K562 (cell line): ENCODE measurements around the gene SMPDL3B. TPM values are rescaled to one million over a fixed set of nuclear protein-coding genes. Genes with fewer than 3 reads are reported as not detected.

ENCODE experiments used
- ATAC-seq: fragments of 200-7000 bp; cut with Tn5 transposase; 3 replicates; pipeline ENCODE4 v1.9.1; 2020; ENCODE audit warnings: moderate library complexity
- BruUV-seq: library from RNA; stranded (reverse); fragments of 400-500 nt; replicated peaks from 2 replicates; lab custom pipeline; 2021; lab: Mats Ljungman, UMichigan
- CTCF ChIA-PET: fragments of 300-600 bp; formaldehyde crosslinking; extraction: SDS; loops from one replicate; lab custom pipeline; 2021; ENCODE audit warnings: low intra/inter-chr PET ratio; lab: Yijun Ruan, JAX
- POLR2A ChIA-PET: fragments of 300-600, 350-650 bp; sonication (Branson Sonifier 250); formaldehyde crosslinking; extraction: SDS; loops from one replicate; lab custom pipeline; 2021; ENCODE audit warnings: antibody characterized with exemption, inconsistent platforms; lab: Yijun Ruan, JAX
- DNase-seq, 4 experiments: peaks; one replicate each; pipeline versions ENCODE4 v3.0.0 to v3.0.0-alpha.2; 2011 to 2018; ENCODE audit warnings: low spot score in 3 of 4, mixed read lengths in 3 of 4; ENCODE audit errors: extremely low read depth in 1 of 4
- FAIRE-seq: peaks from 2 replicates; lab custom pipeline; 2011; peaks lifted over from hg19 to GRCh38; lab: Jason Lieb, UNC
- H2AFZ ChIP-seq: 2 replicates; pipeline ENCODE4 v1.6.0; 2011; ENCODE audit warnings: low read depth, low read length, control low read depth, inconsistent platforms
- H3K27ac ChIP-seq: fragments of 200-600 bp; 3 replicates; pipeline ENCODE4 v1.8.0; 2011; ENCODE audit warnings: low read depth, mild to moderate bottlenecking, control low read depth, inconsistent platforms, low read length, moderate library complexity, mixed read lengths; ENCODE audit errors: extremely low read depth
- H3K27me3 ChIP-seq, 2 experiments: fragments of 300-600 bp in 1 of 2; 2 replicates in 1 of 2; 3 replicates in 1 of 2; pipeline versions ENCODE4 v1.6.0 to v1.8.0; 2011; ENCODE audit warnings: inconsistent platforms in 2 of 2, low read length in 2 of 2, mild to moderate bottlenecking in 1 of 2, mixed read lengths in 1 of 2, moderate library complexity in 1 of 2; ENCODE audit not compliant: control insufficient read depth in 2 of 2, insufficient read depth in 2 of 2
- H3K36me3 ChIP-seq: fragments of 300-600 bp; 3 replicates; pipeline ENCODE4 v1.8.0; 2011; ENCODE audit warnings: mild to moderate bottlenecking, low read length, inconsistent platforms; ENCODE audit not compliant: control insufficient read depth, insufficient read depth
- H3K4me1 ChIP-seq, 2 experiments: fragments of 200-600 bp in 1 of 2; replicated peaks in 1 of 2; 2 replicates in 1 of 2; 3 replicates in 1 of 2; pipeline versions ENCODE4 v1.5.1 to v1.8.0; 2011; ENCODE audit warnings: inconsistent platforms in 2 of 2, low read length in 2 of 2, mild to moderate bottlenecking in 1 of 2, mixed read lengths in 1 of 2, moderate library complexity in 1 of 2; ENCODE audit not compliant: control insufficient read depth in 2 of 2, insufficient read depth in 2 of 2
- H3K4me2 ChIP-seq: 2 replicates; pipeline ENCODE4 v1.6.1; 2011; ENCODE audit warnings: low read length, control low read depth, inconsistent platforms, mixed read lengths; ENCODE audit not compliant: insufficient read depth
- H3K4me3 ChIP-seq: fragments of 200-600 bp; sonication (generic), shearing (Covaris generic); 2 replicates; pipeline ENCODE4 v1.5.1; 2016; ENCODE audit warnings: control low read depth, inconsistent platforms
- H3K79me2 ChIP-seq: fragments of 200-600 bp; 3 replicates; pipeline ENCODE4 v1.8.0; 2011; ENCODE audit warnings: low read length, inconsistent platforms; ENCODE audit not compliant: control insufficient read depth, insufficient read depth
- H3K9ac ChIP-seq, 2 experiments: 2 replicates each; pipeline versions ENCODE4 v1.6.0 to v1.6.1; 2011; ENCODE audit warnings: low read depth in 2 of 2, low read length in 2 of 2, control low read depth in 1 of 2, inconsistent platforms in 1 of 2, mild to moderate bottlenecking in 1 of 2, mixed read lengths in 1 of 2; ENCODE audit not compliant: insufficient read depth in 1 of 2
- H3K9me1 ChIP-seq: one replicate; pipeline ENCODE4 v1.6.0; 2011; ENCODE audit warnings: inconsistent platforms, mild to moderate bottlenecking, low read length, moderate library complexity; ENCODE audit not compliant: control insufficient read depth, insufficient read depth
- H3K9me3 ChIP-seq: replicated peaks from 2 replicates; pipeline ENCODE4 v1.5.1; 2011; ENCODE audit warnings: low read depth, low read length, inconsistent platforms; ENCODE audit not compliant: control insufficient read depth, insufficient read depth
- H4K20me1 ChIP-seq: replicated peaks from 2 replicates; pipeline ENCODE4 v1.6.1; 2011; ENCODE audit warnings: low read length, inconsistent platforms, mixed read lengths; ENCODE audit not compliant: control insufficient read depth, insufficient read depth
- CBX8 ChIP-seq: fragments of 200-600 bp; sonication (generic); IDR thresholded peaks from 2 replicates; pipeline ENCODE4 v1.6.1; 2012; ENCODE audit warnings: borderline replicate concordance, mixed run types, low read depth, mild to moderate bottlenecking, moderate library complexity, mixed read lengths, low read length, control low read depth, inconsistent platforms; ENCODE audit not compliant: poor library complexity, severe bottlenecking; ENCODE audit errors: extremely low read depth
- COPS2 ChIP-seq: fragments of 450-650 bp; conservative IDR thresholded peaks from 2 replicates; pipeline ENCODE4 v1.6.1; 2016; ENCODE audit warnings: mild to moderate bottlenecking, moderate library complexity
- CSDE1 ChIP-seq, 2 experiments: fragments of 450-650 bp; IDR thresholded peaks; 2 replicates each; pipeline ENCODE4 v1.6.1; 2016; ENCODE audit warnings: mild to moderate bottlenecking in 1 of 2
- HNRNPL ChIP-seq: fragments of 200-400 bp; formaldehyde crosslinking; IDR thresholded peaks from 2 replicates; pipeline ENCODE4 v1.6.1; 2017; ENCODE audit warnings: low read depth, mild to moderate bottlenecking, low read length
- MTA3 ChIP-seq: fragments of 450-650 bp; formaldehyde crosslinking; IDR thresholded peaks from 2 replicates; pipeline ENCODE4 v1.6.1; 2017; ENCODE audit warnings: mild to moderate bottlenecking, borderline replicate concordance
- NR2C2 ChIP-seq, 2 experiments: fragments of 200-800 bp in 1 of 2; sonication (Bioruptor generic) in 1 of 2; sonication (generic) in 1 of 2; formaldehyde crosslinking in 1 of 2; IDR thresholded peaks; 2 replicates each; pipeline versions ENCODE4 v1.6.1 to v1.8.0; 2016 to 2022; ENCODE audit warnings: mild to moderate bottlenecking in 1 of 2, missing compliant biosample characterization in 1 of 2, missing genetic modification characterization in 1 of 2, missing genetic modification reagents in 1 of 2
- POLR2AphosphoS2 ChIP-seq: IDR thresholded peaks from 2 replicates; pipeline ENCODE4 v1.6.1; 2012; ENCODE audit warnings: low read length, improper control_type of control experiment
- ZNF785 ChIP-seq: fragments of 250-450 bp; sonication (Bioruptor Pico); IDR thresholded peaks from 2 replicates; pipeline ENCODE4 v1.4.0; 2020; ENCODE audit warnings: mild to moderate bottlenecking
- WGBS: fragments of 100-300 bp; shearing (Covaris generic); methylation state at CpG from one replicate; pipeline ENCODE4 v1.1.6; 2016; ENCODE audit warnings: low coverage, mixed read lengths; ENCODE audit not compliant: insufficient coverage; ENCODE audit errors: missing lambda C conversion rate; 5-methylcytosine and 5-hydroxymethylcytosine counted together
- in situ Hi-C: fragments of 300-500 bp; cut with MboI; formaldehyde crosslinking; loops from 4 replicates; pipeline ENCODE4 v1.15.0; 2018; ENCODE audit warnings: inconsistent platforms, mixed read lengths
- intact Hi-C: fragments of 100-400 bp; cut with micrococcal nuclease; formaldehyde crosslinking; loops from 2 replicates; pipeline ENCODE4 v1.14.2; 2022
- polyA plus RNA-seq, 8 experiments: library from polyadenylated mRNA; depleted of rRNA in 4 of 8; stranded (reverse) in 5 of 8; unstranded in 3 of 8; fragments of >200 nt; fragmentation: Nextera tagmentation in 2 of 8; fragmentation: Illumina TruSeq in 1 of 8; extraction: Ambion mirVana in 2 of 8; extraction: Trizol in 1 of 8; gene quantifications; 2 replicates each; pipeline versions ENCODE4 v1.2.1 to v1.2.3, GENCODE V29; 2011 to 2014; ENCODE audit warnings: inconsistent platforms in 1 of 8, missing spikeins in 1 of 8
- total RNA-seq, 7 experiments: library from RNA; depleted of rRNA in 6 of 7; stranded (reverse); fragments of >200 nt in 6 of 7; fragmentation: Illumina TruSeq in 2 of 7; extraction: Trizol in 2 of 7; gene quantifications; 2 replicates each; pipeline versions ENCODE4 v1.2.1 to v1.2.3, GENCODE V29; 2011 to 2021; ENCODE audit warnings: low replicate concordance in 1 of 7
- TF ChIP-seq, protein P1 (sequence below): fragments of 450-650 bp; formaldehyde crosslinking; IDR thresholded peaks from 2 replicates; pipeline ENCODE4 v1.4.0; 2020; ENCODE audit warnings: mild to moderate bottlenecking, moderate library complexity
- TF ChIP-seq, protein P2 (sequence below): fragments of 450-650 bp; IDR thresholded peaks from 2 replicates; pipeline ENCODE4 v1.6.1; 2018; ENCODE audit not compliant: partially characterized antibody
- TF ChIP-seq, protein P3 (sequence below), 3 experiments: IDR thresholded peaks in 2 of 3; conservative IDR thresholded peaks in 1 of 3; 2 replicates each; pipeline ENCODE4 v1.5.1; 2011 to 2012; ENCODE audit warnings: low read length in 3 of 3, mild to moderate bottlenecking in 3 of 3, control low read depth in 2 of 3, improper control_type of control experiment in 1 of 3, inconsistent platforms in 1 of 3, low read depth in 1 of 3, mixed read lengths in 1 of 3, moderate library complexity in 1 of 3; ENCODE audit not compliant: insufficient read depth in 2 of 3

Gene SMPDL3B
- total and polyA plus RNA-seq, 9 of the 15 experiments (the other 6 are each of a cell fraction or from before 2014, with no cell fraction given) = 0.07 to 1.2 (median 0.73) TPM

DNA sequence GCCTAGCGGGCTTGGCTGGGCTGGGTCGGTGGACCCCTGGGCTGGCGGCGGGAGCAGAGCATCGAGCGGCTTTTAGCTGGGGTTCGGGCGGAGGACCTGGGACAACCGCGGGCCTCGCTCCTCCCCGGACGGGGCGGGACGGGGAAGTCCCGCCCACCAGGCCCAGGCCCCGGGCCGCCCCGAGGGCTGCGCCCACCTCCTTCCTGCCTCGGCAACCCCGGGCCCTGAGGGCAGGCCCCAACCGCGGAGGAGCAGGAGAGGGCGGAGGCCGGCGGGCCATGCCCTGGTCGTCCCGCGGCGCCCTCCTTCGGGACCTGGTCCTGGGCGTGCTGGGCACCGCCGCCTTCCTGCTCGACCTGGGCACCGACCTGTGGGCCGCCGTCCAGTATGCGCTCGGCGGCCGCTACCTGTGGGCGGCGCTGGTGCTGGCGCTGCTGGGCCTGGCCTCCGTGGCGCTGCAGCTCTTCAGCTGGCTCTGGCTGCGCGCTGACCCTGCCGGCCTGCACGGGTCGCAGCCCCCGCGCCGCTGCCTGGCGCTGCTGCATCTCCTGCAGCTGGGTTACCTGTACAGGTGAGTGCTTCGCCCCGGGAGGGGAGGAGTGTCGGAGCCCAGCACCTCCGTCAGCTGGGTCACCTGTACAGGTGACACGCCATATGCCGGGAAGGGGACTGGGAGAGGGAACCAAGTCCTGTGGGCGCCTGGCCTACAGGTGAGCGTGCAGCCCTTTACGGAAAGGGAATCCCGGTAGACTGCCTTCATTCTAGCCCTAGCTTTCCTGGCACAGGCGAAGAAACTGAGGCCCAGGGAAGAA lies 25.2 kb downstream of the SMPDL3B start, which contains the start of gene XKR8:
Gene XKR8 (plus strand): TSS at position 182 of the 812 bp plus-strand sequence. CDS start 97 bp downstream, at position 279.
- peaks cover 0 to 2% of the 10 kb centered on the region in 2 experiments; a peak in 1 of 5 replicates for H3K27me3 ChIP-seq
- H3K4me3 ChIP-seq = peak within 1 kb of the TSS; percentile 39
- H2AFZ ChIP-seq = peak within 1 kb of the TSS; percentile 80
- H4K20me1 ChIP-seq = no peaks in the 10 kb centered on the region
- POLR2A ChIA-PET = interaction anchor here (0.7 to 1.0 kb wide), 2 partner anchors 12 to 18 kb away, joined by 3 to 4 read pairs; no protein-coding TSS in a partner anchor
- no peaks in the 10 kb centered on the region for H3K9me3 ChIP-seq
- 68% methylated on average over 43 of the region's 68 CpGs for WGBS
- peak within 1 kb of the TSS; percentile 69; the same call in 1 of the 2 replicates for H3K4me2 ChIP-seq
- FAIRE-seq (no peak), DNase-seq (peak; percentile 64 to 87 (median 82)), ATAC-seq (peak; percentile 88)
- H3K9me1 ChIP-seq = no peaks in the 10 kb centered on the region
- peak within 1 kb of the TSS; percentile 50 to 82 for H3K9ac ChIP-seq
- H3K79me2 ChIP-seq = no peaks in the 10 kb centered on the region
- no TSS peak for BruUV-seq
- intact Hi-C loops = no loop called here
- H3K27ac ChIP-seq = peak within 1 kb of the TSS; percentile 61; the same call in 2 of the 3 replicates
- in situ Hi-C loops = no loop called here
- CTCF ChIA-PET = no interaction called here
- H3K36me3 ChIP-seq = no peaks in the 10 kb centered on the region
- peaks cover 0 to 28% of the 10 kb centered on the region in 2 experiments; a peak in 3 of 5 replicates for H3K4me1 ChIP-seq
- TF ChIP-seq CBX8 = no peak
- no peak for TF ChIP-seq POLR2AphosphoS2
- TF ChIP-seq, protein P1, sequence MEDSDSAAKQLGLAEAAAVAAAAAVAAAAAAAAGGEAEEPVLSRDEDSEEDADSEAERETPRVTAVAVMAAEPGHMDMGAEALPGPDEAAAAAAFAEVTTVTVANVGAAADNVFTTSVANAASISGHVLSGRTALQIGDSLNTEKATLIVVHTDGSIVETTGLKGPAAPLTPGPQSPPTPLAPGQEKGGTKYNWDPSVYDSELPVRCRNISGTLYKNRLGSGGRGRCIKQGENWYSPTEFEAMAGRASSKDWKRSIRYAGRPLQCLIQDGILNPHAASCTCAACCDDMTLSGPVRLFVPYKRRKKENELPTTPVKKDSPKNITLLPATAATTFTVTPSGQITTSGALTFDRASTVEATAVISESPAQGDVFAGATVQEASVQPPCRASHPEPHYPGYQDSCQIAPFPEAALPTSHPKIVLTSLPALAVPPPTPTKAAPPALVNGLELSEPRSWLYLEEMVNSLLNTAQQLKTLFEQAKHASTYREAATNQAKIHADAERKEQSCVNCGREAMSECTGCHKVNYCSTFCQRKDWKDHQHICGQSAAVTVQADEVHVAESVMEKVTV = no peak
- TF ChIP-seq NR2C2 (CRISPR knock-in tag; IDR thresholded peaks at IDR 0.05) = no peak
- no peak for TF ChIP-seq NR2C2 (tag; IDR thresholded peaks at IDR 0.05)
- peak; percentile 37; the same call in 1 of the 2 replicates for TF ChIP-seq MTA3
- TF ChIP-seq, protein P2, sequence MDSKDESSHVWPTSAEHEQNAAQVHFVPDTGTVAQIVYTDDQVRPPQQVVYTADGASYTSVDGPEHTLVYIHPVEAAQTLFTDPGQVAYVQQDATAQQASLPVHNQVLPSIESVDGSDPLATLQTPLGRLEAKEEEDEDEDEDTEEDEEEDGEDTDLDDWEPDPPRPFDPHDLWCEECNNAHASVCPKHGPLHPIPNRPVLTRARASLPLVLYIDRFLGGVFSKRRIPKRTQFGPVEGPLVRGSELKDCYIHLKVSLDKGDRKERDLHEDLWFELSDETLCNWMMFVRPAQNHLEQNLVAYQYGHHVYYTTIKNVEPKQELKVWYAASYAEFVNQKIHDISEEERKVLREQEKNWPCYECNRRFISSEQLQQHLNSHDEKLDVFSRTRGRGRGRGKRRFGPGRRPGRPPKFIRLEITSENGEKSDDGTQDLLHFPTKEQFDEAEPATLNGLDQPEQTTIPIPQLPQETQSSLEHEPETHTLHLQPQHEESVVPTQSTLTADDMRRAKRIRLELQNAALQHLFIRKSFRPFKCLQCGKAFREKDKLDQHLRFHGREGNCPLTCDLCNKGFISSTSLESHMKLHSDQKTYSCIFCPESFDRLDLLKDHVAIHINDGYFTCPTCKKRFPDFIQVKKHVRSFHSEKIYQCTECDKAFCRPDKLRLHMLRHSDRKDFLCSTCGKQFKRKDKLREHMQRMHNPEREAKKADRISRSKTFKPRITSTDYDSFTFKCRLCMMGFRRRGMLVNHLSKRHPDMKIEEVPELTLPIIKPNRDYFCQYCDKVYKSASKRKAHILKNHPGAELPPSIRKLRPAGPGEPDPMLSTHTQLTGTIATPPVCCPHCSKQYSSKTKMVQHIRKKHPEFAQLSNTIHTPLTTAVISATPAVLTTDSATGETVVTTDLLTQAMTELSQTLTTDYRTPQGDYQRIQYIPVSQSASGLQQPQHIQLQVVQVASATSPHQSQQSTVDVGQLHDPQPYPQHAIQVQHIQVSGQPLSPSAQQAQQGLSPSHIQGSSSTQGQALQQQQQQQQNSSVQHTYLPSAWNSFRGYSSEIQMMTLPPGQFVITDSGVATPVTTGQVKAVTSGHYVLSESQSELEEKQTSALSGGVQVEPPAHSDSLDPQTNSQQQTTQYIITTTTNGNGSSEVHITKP = no peak
- TF ChIP-seq COPS2 = no peak
- no peak for TF ChIP-seq ZNF785 (CRISPR knock-in tag)
- no peak for TF ChIP-seq CSDE1 (IDR thresholded peaks at IDR 0.05)
- TF ChIP-seq, protein P3, sequence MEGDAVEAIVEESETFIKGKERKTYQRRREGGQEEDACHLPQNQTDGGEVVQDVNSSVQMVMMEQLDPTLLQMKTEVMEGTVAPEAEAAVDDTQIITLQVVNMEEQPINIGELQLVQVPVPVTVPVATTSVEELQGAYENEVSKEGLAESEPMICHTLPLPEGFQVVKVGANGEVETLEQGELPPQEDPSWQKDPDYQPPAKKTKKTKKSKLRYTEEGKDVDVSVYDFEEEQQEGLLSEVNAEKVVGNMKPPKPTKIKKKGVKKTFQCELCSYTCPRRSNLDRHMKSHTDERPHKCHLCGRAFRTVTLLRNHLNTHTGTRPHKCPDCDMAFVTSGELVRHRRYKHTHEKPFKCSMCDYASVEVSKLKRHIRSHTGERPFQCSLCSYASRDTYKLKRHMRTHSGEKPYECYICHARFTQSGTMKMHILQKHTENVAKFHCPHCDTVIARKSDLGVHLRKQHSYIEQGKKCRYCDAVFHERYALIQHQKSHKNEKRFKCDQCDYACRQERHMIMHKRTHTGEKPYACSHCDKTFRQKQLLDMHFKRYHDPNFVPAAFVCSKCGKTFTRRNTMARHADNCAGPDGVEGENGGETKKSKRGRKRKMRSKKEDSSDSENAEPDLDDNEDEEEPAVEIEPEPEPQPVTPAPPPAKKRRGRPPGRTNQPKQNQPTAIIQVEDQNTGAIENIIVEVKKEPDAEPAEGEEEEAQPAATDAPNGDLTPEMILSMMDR (IDR thresholded peaks at IDR 0.05 in 2 of 3, conservative IDR thresholded peaks at IDR 0.05 in 1 of 3; ENCODE audit: insufficient read depth in 2 of 3, low read depth in 1 of 3, low read length in 3 of 3) = peak; percentile 32 to 95 (median 49); a peak in 4 of 6 replicates
- TF ChIP-seq HNRNPL = peak; percentile 94
